B cell (primary cell): ENCODE data around the gene GSC2.

ENCODE experiments used
- EZH2 ChIP-seq: IDR thresholded peaks from 2 replicates; pipeline ENCODE4 v1.6.1; 2012; ENCODE audit warnings: borderline replicate concordance, low read depth, mild to moderate bottlenecking, moderate library complexity, low read length; ENCODE audit not compliant: insufficient read depth, poor library complexity, severe bottlenecking
- TF ChIP-seq, protein P1 (sequence below): fragments of 200-600 bp; IDR thresholded peaks from one replicate; pipeline ENCODE4 v1.8.0; 2022; ENCODE audit warnings: antibody characterized with exemption, mild to moderate bottlenecking

DNA sequence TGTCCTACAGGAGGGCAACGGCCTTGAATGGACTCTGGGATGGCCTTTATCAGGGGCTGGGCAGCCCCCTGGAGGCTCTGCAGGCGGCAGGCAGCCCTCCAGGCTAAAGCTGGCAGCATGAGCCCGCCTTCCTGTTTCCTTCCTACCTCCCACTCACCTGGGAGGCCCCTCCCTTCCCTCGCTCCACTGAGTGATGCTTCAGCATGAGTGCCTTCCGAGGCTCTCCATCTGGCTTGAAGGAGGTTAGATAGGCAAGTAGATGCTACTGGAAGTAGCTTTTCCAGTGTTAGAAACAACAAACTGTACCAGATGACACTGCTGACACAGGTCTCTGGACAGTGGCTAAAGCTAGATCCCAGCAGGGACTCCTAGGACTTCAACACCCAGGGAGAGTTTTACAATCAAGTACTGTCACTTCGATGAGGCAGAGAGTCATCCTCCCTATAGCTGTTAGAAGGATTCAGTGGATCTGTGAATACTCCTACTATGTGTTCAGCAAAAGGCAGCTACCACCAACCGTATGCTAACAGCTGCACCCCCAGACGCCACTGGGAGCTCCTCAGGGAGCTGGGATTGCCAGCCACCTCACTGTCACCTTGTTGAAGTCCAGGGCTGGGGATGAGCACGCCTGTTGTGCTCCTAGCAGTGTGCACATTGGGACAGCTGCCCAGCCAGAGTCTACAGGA, 32.5 kb upstream of the GSC2 start:
- TF ChIP-seq, protein P1, sequence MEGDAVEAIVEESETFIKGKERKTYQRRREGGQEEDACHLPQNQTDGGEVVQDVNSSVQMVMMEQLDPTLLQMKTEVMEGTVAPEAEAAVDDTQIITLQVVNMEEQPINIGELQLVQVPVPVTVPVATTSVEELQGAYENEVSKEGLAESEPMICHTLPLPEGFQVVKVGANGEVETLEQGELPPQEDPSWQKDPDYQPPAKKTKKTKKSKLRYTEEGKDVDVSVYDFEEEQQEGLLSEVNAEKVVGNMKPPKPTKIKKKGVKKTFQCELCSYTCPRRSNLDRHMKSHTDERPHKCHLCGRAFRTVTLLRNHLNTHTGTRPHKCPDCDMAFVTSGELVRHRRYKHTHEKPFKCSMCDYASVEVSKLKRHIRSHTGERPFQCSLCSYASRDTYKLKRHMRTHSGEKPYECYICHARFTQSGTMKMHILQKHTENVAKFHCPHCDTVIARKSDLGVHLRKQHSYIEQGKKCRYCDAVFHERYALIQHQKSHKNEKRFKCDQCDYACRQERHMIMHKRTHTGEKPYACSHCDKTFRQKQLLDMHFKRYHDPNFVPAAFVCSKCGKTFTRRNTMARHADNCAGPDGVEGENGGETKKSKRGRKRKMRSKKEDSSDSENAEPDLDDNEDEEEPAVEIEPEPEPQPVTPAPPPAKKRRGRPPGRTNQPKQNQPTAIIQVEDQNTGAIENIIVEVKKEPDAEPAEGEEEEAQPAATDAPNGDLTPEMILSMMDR = no peak
- no peak for TF ChIP-seq EZH2
